ENCODE data around the gene MYLK4. TPM values are rescaled to one million over a fixed set of nuclear protein-coding genes. Genes with fewer than 3 reads are reported as not detected.

Gene MYLK4
- total RNA-seq, 1 donor from 2014 or later = 0.97 TPM

- no peaks in the 10 kb centered on the region for H3K36me3 Mint-ChIP-seq (ENCODE audit: low read depth, unreplicated experiment)
- no peak overlapping the region for H3K27ac Mint-ChIP-seq (ENCODE audit: unreplicated experiment)
- DNase-seq (ENCODE audit: low spot score) = no peak
- peaks cover 6% of the 10 kb centered on the region for H3K4me1 Mint-ChIP-seq (ENCODE audit: unreplicated experiment)
- no peak for TF ChIP-seq CTCF (IDR thresholded peaks at IDR 0.05; ENCODE audit: unreplicated experiment)
- H3K27me3 Mint-ChIP-seq (ENCODE audit: unreplicated experiment) = peaks cover 3% of the 10 kb centered on the region
- no peak overlapping the region for H3K4me3 Mint-ChIP-seq (ENCODE audit: unreplicated experiment)
- no peaks in the 10 kb centered on the region for H3K9me3 Mint-ChIP-seq (ENCODE audit: unreplicated experiment)
Observed at GRCh38 chr6:2748183-2748582, 2.5 kb downstream of the MYLK4 start.

GRCh38 chr6:2746557-2747061 lies 4.1 kb downstream of the MYLK4 start:
- no peak for TF ChIP-seq CTCF (IDR thresholded peaks at IDR 0.05; ENCODE audit: unreplicated experiment)
- peaks cover 6% of the 10 kb centered on the region for H3K4me1 Mint-ChIP-seq (ENCODE audit: unreplicated experiment)
- no peak overlapping the region for H3K4me3 Mint-ChIP-seq (ENCODE audit: unreplicated experiment)
- H3K27me3 Mint-ChIP-seq (ENCODE audit: unreplicated experiment) = peaks cover 3% of the 10 kb centered on the region
- H3K27ac Mint-ChIP-seq (ENCODE audit: unreplicated experiment) = no peak overlapping the region
- H3K36me3 Mint-ChIP-seq (ENCODE audit: low read depth, unreplicated experiment) = no peaks in the 10 kb centered on the region
- no peak for DNase-seq (ENCODE audit: low spot score)
- no peaks in the 10 kb centered on the region for H3K9me3 Mint-ChIP-seq (ENCODE audit: unreplicated experiment)

- no peaks in the 10 kb centered on the region for H3K9me3 Mint-ChIP-seq (ENCODE audit: unreplicated experiment)
- TF ChIP-seq CTCF (IDR thresholded peaks at IDR 0.05; ENCODE audit: unreplicated experiment) = no peak
- H3K27ac Mint-ChIP-seq (ENCODE audit: unreplicated experiment) = no peak overlapping the region
- H3K36me3 Mint-ChIP-seq (ENCODE audit: low read depth, unreplicated experiment) = no peaks in the 10 kb centered on the region
- peaks cover 3% of the 10 kb centered on the region for H3K27me3 Mint-ChIP-seq (ENCODE audit: unreplicated experiment)
- peaks cover 6% of the 10 kb centered on the region for H3K4me1 Mint-ChIP-seq (ENCODE audit: unreplicated experiment)
- H3K4me3 Mint-ChIP-seq (ENCODE audit: unreplicated experiment) = no peak overlapping the region
- DNase-seq (ENCODE audit: low spot score) = no peak
Observed at GRCh38 chr6:2745246-2745645, 5.5 kb downstream of the MYLK4 start.

GRCh38 chr6:2744778-2745177 lies 5.9 kb downstream of the MYLK4 start:
- Mint-ChIP-seq H3K4me3 (ENCODE audit: unreplicated experiment) (no peak overlapping the region), H3K36me3 (ENCODE audit: low read depth, unreplicated experiment) (no peaks in the 10 kb centered on the region)
- no peak for TF ChIP-seq CTCF (IDR thresholded peaks at IDR 0.05; ENCODE audit: unreplicated experiment)

GRCh38 chr6:2744209-2744771 lies 6.4 kb downstream of the MYLK4 start:
- no peaks in the 10 kb centered on the region for H3K36me3 Mint-ChIP-seq (ENCODE audit: low read depth, unreplicated experiment)
- H3K27me3 Mint-ChIP-seq (ENCODE audit: unreplicated experiment) = peaks cover 3% of the 10 kb centered on the region
- H3K9me3 Mint-ChIP-seq (ENCODE audit: unreplicated experiment) = no peaks in the 10 kb centered on the region
- peaks cover 6% of the 10 kb centered on the region for H3K4me1 Mint-ChIP-seq (ENCODE audit: unreplicated experiment)
- H3K27ac Mint-ChIP-seq (ENCODE audit: unreplicated experiment) = no peak overlapping the region
- no peak for TF ChIP-seq CTCF (IDR thresholded peaks at IDR 0.05; ENCODE audit: unreplicated experiment)
- no peak for DNase-seq (ENCODE audit: low spot score)
- no peak overlapping the region for H3K4me3 Mint-ChIP-seq (ENCODE audit: unreplicated experiment)

More at GRCh38 chr6:2744778-2745177, 5.9 kb downstream of the MYLK4 start:
- Mint-ChIP-seq H3K9me3 (ENCODE audit: unreplicated experiment) (no peaks in the 10 kb centered on the region), H3K4me1 (ENCODE audit: unreplicated experiment) (peaks cover 6% of the 10 kb centered on the region), H3K27me3 (ENCODE audit: unreplicated experiment) (peaks cover 3% of the 10 kb centered on the region), H3K27ac (ENCODE audit: unreplicated experiment) (no peak overlapping the region)
- DNase-seq (ENCODE audit: low spot score) = no peak
